GM12864 (cell line): ENCODE measurements around the gene NME3.

Experiments
- DNase-seq: peaks from one replicate; pipeline ENCODE4 v3.0.0-alpha.2; 2011; ENCODE audit warnings: low read depth
- H3K4me3 ChIP-seq: 2 replicates; pipeline ENCODE4 v1.5.1; 2011; ENCODE audit warnings: mild to moderate bottlenecking, low read depth, low read length, control low read depth
- TF ChIP-seq, protein P1 (sequence below): IDR thresholded peaks from 2 replicates; pipeline ENCODE4 v1.5.1; 2011; ENCODE audit warnings: low read depth, mild to moderate bottlenecking, moderate library complexity, low read length, control low read depth, inconsistent platforms; ENCODE audit errors: missing control alignments

The NME3 gene

GRCh38 chr16:1762196-1762878 is 9.0 kb downstream of the NME3 start:
- no peak overlapping the region for H3K4me3 ChIP-seq
- no peak for DNase-seq
- TF ChIP-seq, protein P1, sequence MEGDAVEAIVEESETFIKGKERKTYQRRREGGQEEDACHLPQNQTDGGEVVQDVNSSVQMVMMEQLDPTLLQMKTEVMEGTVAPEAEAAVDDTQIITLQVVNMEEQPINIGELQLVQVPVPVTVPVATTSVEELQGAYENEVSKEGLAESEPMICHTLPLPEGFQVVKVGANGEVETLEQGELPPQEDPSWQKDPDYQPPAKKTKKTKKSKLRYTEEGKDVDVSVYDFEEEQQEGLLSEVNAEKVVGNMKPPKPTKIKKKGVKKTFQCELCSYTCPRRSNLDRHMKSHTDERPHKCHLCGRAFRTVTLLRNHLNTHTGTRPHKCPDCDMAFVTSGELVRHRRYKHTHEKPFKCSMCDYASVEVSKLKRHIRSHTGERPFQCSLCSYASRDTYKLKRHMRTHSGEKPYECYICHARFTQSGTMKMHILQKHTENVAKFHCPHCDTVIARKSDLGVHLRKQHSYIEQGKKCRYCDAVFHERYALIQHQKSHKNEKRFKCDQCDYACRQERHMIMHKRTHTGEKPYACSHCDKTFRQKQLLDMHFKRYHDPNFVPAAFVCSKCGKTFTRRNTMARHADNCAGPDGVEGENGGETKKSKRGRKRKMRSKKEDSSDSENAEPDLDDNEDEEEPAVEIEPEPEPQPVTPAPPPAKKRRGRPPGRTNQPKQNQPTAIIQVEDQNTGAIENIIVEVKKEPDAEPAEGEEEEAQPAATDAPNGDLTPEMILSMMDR: no peak

- DNase-seq: no peak
- H3K4me3 ChIP-seq: no peak overlapping the region
- TF ChIP-seq, protein P1: no peak
Observed at GRCh38 chr16:1761751-1762150, 9.6 kb downstream of the NME3 start.

- no peak overlapping the region for H3K4me3 ChIP-seq
- no peak for DNase-seq
- TF ChIP-seq, protein P1: no peak
Observed at GRCh38 chr16:1760911-1761310, 10.4 kb downstream of the NME3 start.

- TF ChIP-seq, protein P1: no peak
- no peak for DNase-seq
- no peak overlapping the region for H3K4me3 ChIP-seq
Observed at GRCh38 chr16:1759511-1759910, 11.8 kb downstream of the NME3 start.

DNA sequence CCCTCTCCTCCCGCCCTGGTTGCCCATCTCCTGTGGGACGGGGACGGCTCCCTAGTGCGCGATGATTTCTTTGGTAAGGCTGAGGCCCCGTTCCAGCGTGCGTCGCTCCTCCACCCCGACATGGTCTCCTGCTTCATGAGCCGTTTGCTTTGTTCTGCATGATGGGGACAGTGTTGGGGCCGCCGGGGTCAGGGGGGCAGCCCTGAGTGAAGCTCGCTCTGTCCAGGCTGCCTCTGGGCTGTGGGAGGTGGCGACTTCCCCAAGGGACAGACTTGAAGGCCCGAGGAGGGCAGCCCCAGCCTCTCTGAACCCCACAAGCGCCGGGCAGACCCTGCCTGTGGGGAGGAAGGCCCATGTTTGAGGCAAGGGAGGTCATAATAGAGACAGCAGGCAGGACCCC is 12.4 kb downstream of the NME3 start:
- no peak for DNase-seq
- H3K4me3 ChIP-seq: no peak overlapping the region
- TF ChIP-seq, protein P1: no peak

DNA sequence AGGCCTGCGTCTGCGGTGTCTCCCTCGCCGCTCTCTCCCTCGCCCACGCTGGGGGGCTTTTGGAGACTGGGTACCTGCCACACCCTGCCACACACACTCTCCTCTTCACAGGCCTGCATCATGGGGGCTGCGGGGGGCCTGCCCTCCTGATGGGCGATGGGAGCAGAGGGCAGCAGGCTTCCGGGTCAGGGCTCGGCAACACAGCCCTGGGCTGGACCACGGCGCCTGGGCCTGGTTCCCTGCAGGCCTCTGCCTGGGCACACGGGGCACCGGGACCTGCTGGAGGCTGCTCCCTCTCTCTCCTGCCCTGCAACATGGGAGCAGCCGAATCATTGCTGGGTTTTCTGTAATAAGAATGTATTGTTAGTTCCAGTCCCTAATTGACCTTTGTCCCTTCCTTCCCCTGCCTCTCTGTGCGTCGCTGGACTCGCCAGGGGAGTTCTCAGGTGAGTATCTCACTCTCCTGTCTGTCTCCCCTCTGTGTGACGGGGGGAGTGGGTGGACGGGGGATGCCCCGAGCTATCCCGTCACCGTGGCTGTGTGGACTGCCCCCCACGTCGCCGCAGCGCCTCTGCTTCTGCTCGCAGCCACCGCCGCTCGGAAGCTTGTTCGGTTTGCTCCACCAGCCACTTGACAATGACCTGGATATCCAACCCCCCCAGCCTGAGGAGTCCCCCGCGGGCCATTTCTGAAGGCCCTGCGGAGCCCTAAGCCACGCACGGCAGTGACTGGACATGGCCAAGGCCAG is 13.5 kb downstream of the NME3 start:
- TF ChIP-seq, protein P1: no peak

More for the DNA sequence above, 13.5 kb downstream of the NME3 start:
- DNase-seq: no peak
- H3K4me3 ChIP-seq: no peak overlapping the region
